Stimulated activated CD4-positive, alpha-beta T cell treated with anti-CD3 and anti-CD28 coated beads, Interleukin-15, amount 100 ng/mL, for 1 hour (primary cell): ENCODE measurements around the gene NEDD4L.

Experiments used
- DNase-seq, 2 donors: peaks; one replicate each; pipeline ENCODE4 v3.0.0-alpha.2; 2020; ENCODE audit warnings: low read depth in 1 of 2, low spot score in 1 of 2

The NEDD4L gene

DNA sequence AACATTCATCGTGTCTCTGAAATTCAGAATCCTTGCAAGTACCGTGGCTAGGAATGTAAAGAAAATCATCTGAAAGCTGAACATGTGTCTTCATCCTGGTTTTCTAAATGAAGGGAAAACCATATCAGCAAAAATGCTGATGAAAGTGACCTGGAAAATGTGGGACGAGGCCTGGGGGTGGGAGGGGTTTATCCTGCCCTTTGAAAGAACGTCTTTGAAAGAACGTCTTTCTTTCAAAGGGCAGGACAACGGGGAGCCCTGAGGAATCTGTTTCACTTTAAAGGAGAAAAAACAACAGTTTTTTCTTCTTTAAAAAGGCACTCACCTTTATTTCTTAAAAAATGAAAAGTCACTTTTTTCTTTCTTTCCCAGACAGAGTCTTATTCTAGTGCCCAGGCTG lies 399.6 kb downstream of the NEDD4L start:
- no peak for DNase-seq

DNA sequence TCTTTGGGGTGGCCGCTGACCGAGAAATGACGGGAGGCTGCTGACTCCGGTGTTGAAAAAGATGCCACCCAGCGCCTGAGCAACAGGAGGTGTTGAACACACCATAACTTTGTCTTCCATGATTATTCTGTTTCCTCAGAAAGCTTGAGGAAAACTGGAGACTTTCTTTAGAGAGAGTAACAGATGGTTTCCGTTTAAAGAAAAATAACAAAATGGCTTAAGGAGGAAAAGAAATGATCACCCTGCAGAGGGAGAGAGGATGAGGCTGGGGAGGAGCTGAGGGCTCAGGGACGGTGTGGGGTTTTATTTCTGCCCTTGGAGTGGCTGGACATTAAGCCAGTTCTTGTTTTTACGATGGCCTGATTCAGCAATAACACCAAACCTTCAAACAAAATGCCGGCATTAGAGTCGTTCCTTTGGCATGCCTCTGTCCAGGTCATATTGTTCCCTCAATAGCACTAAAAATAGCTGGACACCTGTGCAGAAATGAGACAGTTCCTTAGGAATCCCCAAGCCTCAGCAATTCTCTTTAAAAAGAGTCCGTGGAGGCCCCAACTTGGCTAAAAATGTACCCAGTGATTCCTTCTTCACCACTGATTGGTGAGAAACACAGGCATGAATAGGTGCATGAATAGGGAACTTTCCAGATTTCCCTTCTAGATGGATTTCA lies 402.5 kb downstream of the NEDD4L start:
- no peak for DNase-seq

DNA sequence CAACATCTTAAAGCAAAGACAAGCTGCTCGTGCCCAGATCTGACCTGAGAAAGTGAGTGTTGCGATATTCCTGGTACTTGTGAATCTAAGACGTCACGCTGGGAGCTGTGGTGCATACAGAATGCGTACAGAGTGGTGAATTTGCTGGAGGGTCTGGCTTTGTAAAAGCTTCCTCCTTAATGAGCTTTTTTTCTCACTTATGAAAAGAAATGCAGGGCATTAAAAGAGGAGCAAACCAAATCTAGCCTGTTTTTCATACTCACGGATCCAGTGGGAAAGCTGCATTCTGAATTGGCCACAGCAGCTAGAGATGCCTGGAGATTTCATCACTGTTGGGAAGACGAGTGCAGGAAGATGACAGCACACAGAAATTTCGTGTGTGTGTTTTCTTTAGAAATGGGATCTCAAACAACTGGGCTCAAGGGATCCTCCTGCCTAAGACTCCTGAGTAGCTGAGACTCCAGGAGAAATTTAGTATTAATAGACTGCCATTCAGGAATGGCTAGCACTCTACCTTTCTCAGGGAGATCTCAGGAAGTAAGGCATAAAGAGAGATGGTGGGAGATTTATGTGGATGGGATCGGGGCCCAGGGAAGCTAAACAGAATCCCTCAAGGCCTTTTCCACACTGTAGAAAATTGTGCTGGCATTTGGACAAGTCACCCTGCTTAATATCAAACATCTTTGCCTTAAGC lies 403.5 kb downstream of the NEDD4L start:
- no peak for DNase-seq

DNA sequence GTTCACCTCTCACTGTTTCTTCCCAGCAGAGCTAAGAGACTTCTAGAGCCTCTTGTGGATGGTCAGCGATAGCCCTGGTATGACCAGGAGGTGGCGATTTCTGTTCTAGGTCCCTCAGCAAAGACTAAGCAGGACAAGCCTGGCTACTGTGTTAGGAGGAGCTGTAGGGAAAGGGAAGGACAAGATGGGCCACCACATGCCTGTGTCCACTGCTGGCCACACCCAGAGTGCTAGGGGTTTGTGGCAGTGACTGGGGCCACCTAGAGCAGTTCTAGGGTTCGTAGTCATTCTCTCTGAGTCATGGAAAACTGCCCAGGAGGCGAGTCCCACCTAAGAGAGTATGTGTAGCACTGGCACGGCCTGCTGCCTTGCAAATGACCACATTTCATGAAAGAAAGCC lies 405.4 kb downstream of the NEDD4L start:
- DNase-seq, result no peak
